ENCODE results near the gene TLK2.
"Not testable (repeated sequence)": the region's sequence is repeated elsewhere in the genome, so short reads cannot be mapped to it uniquely, and the experiment has no call there.

TLK2 gene

DNA sequence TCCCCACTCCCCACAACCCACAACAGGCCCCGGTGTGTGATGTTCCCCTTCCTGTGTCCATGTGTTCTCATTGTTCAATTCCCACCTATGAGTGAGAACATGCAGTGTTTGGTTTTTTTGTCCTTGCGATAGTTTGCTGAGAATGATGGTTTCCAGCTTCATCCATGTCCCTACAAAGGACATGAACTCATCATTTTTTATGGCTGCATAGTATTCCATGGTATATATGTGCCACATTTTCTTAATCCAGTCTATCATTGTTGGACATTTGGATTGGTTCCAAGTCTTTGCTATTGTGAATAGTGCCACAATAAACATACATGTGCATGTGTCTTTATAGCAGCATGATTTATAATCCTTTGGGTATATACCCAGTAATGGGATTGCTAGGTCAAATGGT lies 82.3 kb downstream of the TLK2 start:
- not testable (repeated sequence) for DNase-seq (ENCODE audit: low spot score)

DNA sequence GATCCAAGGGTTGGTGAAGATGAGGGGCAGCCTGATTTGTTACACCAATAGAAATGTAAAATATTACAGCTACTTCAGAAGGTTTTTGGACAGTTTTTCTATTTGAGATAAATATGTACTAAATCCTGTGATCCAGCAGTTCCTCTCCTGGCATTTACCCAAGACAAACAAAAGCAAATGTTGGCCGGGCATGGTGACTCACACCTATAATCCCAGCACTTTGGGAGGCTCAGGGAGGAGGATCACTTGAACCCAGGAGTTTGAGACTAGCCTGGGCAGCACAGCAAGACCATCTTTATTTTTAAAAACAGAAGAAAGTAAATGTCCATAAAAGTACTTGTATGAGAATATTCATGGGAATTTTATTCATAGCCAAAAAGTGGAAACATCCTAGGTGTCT lies 84.0 kb downstream of the TLK2 start:
- DNase-seq (ENCODE audit: low spot score) = no peak

DNA sequence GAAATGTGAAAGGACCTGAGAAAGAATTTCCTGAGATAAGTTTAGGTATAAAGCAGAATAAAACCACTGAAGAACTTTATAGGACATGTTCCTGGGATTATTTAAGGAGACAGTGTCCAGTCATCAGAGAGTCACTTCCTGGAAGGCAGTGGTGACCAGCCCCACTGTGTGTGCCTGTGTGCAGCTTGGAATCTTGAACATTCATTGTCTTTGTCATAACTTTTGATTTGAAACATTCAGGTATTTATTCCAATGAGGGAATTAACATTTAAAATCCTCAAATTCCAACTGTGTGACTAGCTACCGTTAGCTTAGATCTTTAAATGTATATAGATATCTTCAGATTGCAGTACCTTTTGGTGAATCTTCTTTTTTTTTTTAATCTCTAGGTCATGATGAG lies 87.2 kb downstream of the TLK2 start:
- DNase-seq (ENCODE audit: low spot score) = no peak

DNA sequence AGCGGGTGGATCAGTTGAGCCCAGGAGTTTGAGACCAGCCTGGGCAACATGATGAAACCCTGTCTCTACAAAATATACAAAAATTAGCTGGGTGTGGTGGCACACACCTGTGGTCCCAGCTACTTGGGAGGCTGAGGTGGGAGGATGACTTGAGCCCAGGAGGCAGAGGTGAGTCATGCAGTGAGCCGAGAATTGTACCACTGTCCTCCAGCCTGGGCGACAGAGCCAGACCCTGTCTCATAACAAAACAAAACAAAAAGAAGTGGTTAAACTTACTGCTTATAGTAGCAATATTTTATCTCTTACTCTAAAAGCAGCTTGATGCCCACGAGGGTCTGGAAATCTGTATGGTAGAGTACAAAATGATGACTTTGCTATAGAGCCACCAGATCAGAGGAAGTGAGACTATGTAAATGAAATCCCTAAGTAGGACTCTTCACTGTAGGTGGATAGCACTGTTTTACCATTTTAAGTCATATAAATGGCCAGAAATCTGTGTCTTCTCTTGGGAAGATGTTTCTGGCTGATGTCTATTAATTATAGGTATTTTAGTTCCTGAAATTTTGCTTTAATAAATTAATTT lies 88.5 kb downstream of the TLK2 start:
- DNase-seq (ENCODE audit: low spot score) = no peak

DNA sequence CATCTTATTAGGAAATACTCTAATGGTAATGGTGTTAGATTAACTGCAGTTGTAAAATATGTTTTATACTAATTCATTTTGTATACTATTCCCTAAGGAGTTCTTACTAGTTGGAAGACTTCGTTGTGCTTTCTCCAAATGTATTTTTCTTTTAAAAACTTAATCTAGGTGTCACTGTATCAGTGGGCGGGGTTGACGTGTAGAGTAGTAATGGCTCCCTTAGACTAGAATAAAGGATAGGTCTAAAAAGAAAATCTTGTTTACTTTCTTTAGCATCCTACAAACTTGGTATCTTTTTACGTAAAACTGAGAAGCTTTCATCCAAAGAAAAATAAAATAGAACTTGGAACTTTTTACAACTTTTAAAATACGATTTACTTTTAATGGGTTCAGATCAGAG lies 93.9 kb downstream of the TLK2 start:
- no peak for DNase-seq (ENCODE audit: low spot score)

DNA sequence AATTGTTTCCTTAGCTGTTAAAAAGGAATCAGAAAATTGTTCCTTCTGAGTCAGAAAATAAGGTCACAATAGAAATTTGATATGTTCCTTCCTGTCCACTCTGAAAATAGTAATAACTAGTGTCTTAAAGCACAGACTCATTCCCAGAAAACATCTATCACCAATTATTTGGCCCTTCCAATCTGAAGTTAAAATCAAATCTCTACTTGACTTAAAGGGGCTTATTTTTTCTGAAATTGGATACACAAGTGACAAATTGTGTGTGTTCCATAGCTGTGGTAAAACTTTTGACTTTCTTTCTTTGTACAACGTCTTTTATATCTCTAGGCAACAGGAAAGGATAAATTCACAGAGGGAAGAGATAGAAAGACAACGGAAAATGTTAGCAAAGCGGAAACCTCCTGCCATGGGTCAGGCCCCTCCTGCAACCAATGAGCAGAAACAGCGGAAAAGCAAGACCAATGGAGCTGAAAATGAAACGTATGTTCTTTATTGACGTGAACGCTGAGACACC lies 94.3 kb downstream of the TLK2 start:
- no peak for DNase-seq (ENCODE audit: low spot score)

DNA sequence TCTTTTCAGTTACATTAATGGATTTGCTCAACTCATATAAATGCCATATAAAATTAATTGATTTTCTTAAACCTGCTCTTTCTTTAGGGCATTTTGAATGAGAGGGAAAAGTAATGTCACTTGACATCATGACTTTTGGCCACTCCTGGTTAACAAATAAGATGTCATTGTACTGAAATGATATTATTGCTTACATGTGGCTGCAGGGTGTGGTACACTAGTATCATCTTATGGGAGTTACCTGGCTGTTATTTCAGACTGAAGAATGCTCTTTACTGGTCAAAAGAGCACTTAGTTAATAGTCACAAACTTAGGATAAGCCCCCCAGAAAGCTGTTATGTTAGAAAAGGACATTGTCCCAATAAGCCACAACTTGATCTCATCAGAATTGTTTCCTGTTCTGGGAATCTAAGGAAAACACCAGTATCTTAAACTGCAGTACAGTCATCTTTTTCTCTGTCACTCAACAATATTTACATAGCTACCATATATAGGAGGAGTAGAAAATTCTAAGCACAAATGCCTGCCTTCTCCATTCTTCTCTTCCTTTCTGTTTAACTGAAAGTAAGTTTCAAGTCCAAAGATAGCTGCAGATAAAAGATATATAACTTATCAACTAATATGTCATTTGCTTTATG lies 95.0 kb downstream of the TLK2 start:
- no peak for DNase-seq (ENCODE audit: low spot score)

DNA sequence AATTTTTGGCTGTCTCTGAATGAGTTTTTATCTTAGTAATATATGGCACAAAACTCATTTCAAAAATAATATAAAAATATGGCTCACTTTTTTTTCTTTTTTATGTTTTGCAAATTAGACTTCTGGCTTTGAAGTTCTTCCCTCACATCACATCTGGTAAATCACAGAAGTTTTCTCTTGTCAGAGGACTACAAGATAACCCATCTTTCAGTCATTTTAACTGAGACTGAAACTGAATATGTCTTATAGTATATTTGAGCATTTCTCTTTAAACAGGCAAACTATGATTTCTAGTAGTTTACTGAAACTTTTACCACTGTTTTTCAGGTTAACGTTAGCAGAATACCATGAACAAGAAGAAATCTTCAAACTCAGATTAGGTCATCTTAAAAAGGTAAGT lies 97.8 kb downstream of the TLK2 start:
- no peak for DNase-seq (ENCODE audit: low spot score)

DNA sequence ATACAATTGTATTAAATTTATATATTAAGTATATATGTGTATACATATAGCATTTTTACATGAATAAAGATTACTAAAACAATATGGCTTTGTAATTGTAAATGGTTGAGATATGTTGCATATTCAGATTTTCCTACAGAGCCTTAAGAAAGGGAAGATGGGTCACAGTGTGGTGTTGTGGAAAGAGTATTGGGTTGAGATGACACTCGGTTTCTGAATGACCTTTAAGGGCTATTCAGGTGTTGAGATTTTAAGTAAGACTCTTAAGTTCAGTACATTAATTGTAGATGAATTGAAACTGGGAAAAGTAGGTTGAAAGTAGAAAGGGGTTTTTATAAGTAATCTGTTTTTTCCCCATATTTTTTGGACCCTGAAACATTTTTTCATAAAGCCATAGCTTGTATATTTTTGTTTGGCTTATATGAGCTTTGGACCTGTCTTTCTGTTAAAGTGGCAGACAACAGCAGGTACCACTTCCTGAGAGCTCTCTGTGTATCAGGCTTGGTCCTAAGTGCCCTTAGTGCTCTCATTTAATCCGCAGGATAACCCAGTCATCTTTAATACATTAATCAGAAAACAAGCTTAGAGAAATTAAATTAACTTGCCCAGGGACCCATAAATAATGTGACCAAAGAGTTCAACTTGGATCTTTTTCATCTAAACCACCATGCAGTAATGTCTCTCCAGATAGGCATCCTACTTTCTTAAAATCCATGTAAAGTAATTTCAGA lies 100.3 kb downstream of the TLK2 start:
- no peak for DNase-seq (ENCODE audit: low spot score)

DNA sequence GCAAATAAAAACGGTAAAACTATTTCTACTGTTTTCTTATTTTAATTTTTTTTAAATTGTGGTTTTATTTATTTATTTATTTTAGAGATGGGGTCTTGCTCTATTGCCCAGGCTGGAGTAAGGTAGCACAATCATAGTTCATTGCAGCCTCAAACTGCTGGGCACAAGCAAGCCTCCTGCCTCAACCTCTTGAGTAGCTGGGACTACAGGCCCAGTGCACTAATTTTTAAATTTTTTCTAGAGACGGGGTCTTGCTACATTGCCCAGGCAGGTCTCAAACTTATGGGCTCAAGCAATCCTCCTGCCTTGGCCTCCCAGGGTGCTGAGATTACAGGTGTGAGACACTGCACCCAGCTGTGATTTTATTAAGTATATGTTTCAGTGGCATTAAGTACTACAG lies 102.3 kb downstream of the TLK2 start:
- no peak for DNase-seq (ENCODE audit: low spot score)

DNA sequence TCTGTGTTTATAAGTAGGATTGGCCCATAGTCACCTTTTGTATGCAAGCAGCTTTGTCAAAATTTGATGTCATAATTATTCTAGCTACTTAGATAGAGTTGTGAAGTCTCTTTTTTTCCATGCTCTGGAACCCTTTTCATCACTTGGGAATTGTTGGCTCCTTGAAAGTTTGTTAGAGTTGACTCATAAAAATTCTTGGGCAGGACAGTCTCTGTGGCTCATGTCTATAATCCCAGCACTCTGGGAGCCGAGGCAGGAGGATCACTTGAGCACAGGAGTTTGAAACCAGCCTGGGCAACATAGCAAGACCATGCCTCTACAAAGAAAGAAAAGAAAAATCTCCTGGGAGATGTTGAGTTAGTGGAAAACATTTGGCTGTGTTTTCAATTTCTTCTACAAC lies 103.1 kb downstream of the TLK2 start:
- no peak for DNase-seq (ENCODE audit: low spot score)

DNA sequence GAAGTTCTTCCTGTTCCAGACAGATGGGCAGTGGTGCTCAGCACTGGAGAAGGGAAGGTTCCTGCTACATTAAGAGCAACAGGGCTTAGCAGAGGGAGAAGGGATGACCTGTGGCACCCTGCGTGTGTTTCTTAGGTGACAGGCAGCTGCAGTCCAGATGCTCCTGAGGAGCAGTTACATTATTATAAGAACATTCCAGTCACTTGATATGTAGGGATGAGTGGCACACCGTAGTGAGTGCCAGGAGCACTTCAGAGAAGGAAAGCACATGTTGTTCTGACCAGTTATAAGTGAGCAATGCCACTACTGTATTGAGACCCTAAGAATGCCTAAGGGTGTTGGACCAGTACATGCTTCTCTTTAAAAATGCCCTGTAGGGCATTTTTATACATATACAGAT lies 108.9 kb downstream of the TLK2 start:
- no peak for DNase-seq (ENCODE audit: low spot score)

DNA sequence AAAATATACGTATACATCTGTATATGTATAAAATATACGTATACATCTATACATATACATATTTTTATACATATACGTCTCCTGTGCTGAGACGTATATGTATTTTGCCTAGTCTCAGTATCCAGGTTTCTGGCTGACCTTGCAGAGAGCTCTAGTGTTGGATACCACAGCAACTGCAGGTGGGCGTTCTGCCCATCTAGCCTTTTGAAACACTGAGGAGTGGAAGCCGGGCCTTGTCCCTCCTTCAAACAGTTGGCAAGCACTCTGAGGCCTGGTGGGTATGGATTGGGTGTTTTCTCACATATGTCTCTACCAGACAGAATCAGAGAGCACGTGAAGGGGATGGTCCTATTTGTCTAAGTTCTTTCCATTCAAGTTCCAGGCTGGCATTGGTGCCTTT lies 109.5 kb downstream of the TLK2 start:
- no peak for DNase-seq (ENCODE audit: low spot score)

DNA sequence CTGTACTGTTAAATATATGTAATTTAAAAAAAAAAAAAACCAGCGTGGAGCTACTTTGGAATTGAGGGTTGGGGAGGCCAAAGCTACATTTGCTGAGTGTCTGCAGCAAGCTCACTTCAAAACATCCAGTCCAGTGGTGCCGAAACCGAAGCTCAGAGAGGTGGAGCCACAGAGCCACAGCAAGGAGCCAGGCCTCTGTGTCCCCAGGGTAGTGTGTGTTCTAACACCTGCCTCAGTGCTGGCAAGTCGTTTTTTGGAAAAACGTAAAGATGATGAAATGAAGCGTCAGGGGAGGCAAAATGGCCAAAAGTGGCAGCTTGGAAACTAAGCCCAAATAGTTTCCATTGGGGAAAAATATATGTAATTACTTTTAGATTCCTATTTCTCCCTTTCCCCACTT lies 112.7 kb downstream of the TLK2 start:
- DNase-seq (ENCODE audit: low spot score) = no peak

DNA sequence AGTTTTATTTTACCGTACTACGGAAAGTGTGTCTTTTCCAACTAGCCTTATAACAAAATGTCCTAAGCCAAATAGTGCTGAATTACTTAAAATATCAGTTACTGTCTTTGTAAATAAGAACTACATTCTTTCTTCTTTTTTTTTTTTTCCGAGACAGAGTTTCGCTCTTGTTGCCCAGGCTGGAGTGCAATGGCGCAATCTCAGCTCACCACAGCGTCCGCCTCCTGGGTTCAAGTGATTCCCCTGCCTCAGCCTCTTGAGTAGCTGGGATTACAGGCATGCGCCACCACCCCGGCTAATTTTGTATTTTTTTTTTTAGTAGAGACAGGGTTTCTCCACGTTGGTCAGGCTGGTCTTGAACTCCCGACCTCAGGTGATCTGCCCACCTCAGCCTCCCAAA lies 113.2 kb downstream of the TLK2 start:
- not testable (repeated sequence) for DNase-seq (ENCODE audit: low spot score)

DNA sequence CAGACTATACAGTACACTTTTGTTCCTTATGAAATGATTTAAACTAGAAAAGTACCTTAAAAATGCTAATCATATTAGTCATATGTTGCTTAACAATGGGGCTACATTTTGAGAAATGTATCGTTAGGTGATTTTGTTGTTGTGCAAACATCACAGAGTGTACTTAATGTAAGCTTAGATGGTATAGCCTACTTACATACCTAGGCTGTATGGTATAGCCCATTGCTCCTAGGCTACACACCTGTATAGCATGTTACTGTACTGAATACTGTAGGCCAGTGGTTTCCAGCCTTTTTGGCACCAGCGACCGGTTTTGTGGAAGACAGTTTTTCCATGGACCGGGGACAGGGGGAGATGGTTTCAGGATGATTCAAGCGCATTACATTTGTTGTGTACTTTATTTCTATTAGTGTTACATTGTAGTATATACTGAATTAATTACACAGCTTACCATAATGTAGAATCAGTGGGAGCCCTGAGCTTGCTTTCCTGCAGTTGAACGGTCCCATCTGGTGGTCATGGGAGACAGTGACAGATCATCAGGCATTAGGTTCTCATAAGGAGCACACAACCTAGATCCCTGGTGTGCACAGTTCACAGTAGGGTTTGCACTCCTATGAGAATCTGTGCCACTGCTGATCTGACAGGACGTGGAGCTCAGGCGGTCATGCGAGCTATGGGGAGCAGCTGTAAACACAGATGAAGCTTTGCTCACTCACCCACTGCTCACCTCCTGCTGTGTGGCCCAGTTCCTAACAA lies 113.9 kb downstream of the TLK2 start:
- DNase-seq (ENCODE audit: low spot score) = no peak

DNA sequence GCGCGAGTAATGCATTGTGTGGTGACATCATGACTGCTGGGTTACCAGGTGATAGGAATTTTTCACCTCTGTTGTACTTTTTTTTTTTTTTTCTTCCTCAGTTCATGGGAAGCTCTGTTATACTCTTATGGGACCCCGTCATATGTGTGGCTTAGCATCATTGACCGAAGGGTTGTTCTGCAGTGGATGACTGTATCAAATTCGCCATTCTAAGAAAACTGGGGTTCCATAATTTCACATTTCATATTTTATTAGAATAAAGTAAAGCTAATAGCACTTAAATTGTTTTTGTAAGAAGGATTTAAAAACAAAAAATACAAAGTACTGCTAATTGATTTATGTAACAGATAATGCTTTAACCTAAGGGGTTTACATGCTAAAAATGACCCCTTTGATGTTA lies 116.9 kb downstream of the TLK2 start:
- DNase-seq (ENCODE audit: low spot score) = no peak

DNA sequence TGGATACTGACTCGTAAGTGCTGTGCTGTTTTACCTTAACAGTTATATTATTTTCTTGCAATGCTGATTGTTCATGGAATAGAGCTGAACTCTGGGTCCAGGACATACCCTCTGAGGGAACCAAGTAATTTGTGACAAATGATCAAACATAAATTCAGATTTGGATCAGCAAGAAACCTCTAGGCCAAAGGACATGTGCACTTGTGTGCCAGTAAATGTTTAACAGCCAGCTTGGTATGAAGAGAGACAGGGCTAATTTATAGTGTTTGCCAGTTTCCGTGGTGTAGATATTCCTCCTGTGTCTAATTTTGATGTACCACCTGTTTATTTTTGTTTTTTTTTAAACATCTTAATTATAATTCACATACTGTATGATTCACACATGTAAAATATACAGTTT lies 118.0 kb downstream of the TLK2 start:
- DNase-seq (ENCODE audit: low spot score) = no peak

DNA sequence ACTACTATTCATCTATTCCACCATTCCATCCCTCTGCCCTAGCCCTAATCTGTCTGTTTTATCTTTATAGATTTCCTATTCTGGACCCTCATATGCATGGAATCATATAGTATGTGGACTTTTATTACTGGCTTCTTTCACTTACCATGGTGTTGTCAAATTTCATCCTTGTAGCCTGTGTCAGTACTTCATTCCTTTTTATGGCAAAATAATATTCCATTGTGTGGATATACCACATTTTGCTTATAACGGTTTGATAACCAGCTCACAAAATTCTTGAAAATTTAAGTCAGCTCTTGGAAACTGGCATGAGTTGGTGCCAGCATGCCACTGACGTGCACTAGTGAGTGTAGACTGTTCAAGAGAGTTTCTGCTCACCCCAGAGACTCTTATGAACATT lies 118.5 kb downstream of the TLK2 start:
- no peak for DNase-seq (ENCODE audit: low spot score)

DNA sequence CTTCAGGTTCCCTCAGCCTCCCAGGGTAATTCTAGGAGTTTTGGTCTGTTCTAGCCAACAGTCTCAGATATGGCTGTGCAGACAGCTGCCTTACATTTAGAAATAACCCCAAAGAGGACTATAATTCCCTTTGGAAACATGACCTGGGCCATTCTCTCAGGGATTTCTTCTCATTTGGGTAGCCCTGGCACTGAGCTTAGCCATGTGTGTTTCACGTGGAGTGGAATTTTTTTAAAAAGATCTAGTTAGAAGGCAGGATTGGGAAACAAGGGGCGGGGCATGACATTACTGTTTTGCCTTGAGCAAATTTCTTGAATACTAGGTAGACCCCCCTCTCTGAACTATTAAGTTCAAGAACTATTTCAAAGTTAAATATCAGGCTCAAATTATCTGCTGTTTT lies 119.3 kb downstream of the TLK2 start:
- DNase-seq (ENCODE audit: low spot score) = no peak

DNA sequence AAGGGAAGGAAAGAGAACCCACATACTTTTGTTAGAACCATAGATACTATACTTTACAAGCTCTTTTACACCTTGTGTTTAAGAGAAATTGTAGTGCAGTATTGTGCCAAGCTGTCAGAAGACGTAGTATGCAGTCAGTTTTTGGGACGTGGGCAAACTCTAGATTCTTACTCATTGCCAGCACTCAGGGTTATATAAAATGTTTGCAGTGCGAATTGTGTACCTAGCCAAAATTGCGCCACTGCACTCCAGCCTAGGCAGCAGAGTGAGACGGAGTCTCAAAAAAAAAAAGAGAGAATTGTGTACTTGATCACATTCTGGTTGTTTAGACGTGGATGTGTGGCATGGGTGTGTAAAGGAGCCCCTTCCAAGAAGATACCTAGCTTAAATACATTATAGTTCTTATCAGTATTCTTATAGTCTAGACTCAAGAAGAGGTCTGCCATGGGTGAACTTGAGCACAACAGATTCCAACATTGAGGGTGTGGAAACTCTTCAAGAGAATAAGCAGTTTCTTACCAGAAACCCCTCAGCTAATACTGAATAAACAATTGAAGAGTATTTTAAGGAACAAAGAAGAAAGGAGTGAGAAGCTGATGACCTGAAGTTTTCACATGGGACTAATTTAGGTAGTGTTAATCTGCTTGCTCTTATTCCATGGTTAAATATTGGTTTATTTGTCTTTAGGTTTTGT lies 121.5 kb downstream of the TLK2 start:
- no peak for DNase-seq (ENCODE audit: low spot score)

DNA sequence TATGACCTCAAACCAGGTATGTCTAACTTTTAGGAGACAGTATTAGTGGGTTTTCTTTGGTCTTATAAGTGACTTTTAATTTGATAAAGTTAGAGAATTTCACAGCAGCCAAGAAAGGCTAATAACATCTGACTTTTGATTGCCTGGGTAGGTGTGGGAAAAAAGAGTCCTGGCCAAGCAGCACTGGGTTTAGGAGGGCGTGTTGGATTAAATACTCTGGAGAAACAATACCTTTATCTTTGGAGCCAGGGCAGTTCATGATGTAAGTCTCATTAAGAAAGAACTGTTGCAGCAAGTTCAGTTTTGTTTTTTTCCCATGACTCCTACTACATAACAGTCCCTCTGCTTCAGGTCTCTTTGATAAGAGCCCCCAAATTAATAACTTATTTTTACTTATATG lies 122.2 kb downstream of the TLK2 start:
- no peak for DNase-seq (ENCODE audit: low spot score)
